Uterus (tissue), 2 donors: ENCODE measurements around the gene PUM2.

Source experiments
- POLR2A ChIP-seq, 2 donors: fragments of 450-650 bp; IDR thresholded peaks; one replicate each; pipeline ENCODE4 v1.6.1; 2016; ENCODE audit warnings: antibody characterized with exemption in 2 of 2, mild to moderate bottlenecking in 1 of 2, moderate library complexity in 1 of 2
- TF ChIP-seq, protein P1 (sequence below), 4 experiments: fragments of 200-600 bp in 2 of 4; fragments of 450-650 bp in 2 of 4; sonication (generic) in 2 of 4; IDR thresholded peaks; one replicate each; pipeline ENCODE4 v1.5.1; 2016 to 2019; ENCODE audit warnings: antibody characterized with exemption in 4 of 4, mild to moderate bottlenecking in 2 of 4, moderate library complexity in 1 of 4

DNA sequence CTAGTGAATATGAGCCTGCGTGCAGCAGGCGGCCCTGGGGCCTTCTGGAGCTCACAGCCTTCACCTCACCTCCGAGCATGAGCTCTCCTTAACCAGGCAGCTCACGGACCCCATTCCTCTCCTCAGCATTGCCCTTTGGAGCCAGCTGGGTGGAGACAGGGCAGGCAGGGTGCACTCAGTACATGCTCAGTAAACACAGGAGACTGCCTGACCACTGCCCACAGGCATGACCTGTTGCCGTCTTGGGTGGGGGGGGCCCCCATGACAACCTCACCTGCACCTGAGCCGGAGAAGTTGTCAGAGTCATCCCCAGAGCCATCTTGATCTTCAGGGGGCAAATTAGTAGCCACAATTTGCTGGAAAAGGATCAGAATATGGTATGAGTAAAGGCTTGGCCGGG, 145.6 kb downstream of the PUM2 start:
- TF ChIP-seq, protein P1, sequence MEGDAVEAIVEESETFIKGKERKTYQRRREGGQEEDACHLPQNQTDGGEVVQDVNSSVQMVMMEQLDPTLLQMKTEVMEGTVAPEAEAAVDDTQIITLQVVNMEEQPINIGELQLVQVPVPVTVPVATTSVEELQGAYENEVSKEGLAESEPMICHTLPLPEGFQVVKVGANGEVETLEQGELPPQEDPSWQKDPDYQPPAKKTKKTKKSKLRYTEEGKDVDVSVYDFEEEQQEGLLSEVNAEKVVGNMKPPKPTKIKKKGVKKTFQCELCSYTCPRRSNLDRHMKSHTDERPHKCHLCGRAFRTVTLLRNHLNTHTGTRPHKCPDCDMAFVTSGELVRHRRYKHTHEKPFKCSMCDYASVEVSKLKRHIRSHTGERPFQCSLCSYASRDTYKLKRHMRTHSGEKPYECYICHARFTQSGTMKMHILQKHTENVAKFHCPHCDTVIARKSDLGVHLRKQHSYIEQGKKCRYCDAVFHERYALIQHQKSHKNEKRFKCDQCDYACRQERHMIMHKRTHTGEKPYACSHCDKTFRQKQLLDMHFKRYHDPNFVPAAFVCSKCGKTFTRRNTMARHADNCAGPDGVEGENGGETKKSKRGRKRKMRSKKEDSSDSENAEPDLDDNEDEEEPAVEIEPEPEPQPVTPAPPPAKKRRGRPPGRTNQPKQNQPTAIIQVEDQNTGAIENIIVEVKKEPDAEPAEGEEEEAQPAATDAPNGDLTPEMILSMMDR (IDR thresholded peaks at IDR 0.05) = no peak
- no peak for TF ChIP-seq POLR2A (IDR thresholded peaks at IDR 0.05)
